Adipose tissue (tissue), 3 donors: Measurements from ENCODE around the gene KRT6C. TPM values are rescaled to one million over a fixed set of nuclear protein-coding genes. Genes with fewer than 3 reads are reported as not detected.
"Not testable (repeated sequence)": the region's sequence is repeated elsewhere in the genome, so short reads cannot be mapped to it uniquely, and the experiment has no call there.

Source experiments
- H3K27ac ChIP-seq: one replicate; pipeline ENCODE4 v1.5.1; 2013; ENCODE audit warnings: low read depth, low read length
- WGBS, 3 donors: extraction: QIAGEN DNeasy Blood & Tissue Kit; methylation state at CpG; one replicate each; pipeline ENCODE4 v1.1.7; 2013; 5-methylcytosine and 5-hydroxymethylcytosine counted together
- polyA plus RNA-seq, 3 donors: library from polyadenylated mRNA; stranded (reverse); fragments of 200-250 nt; gene quantifications; one replicate each; pipeline ENCODE4 v1.2.3, GENCODE V29; 2013
- donor health status: healthy with polysubstance abuse.
- donor health status: Bipolar disorder and iron deficiency.
- donor health status: healthy.

Gene KRT6C
- polyA plus RNA-seq, 3 donors: 0.56 TPM; not detected in 2

DNA sequence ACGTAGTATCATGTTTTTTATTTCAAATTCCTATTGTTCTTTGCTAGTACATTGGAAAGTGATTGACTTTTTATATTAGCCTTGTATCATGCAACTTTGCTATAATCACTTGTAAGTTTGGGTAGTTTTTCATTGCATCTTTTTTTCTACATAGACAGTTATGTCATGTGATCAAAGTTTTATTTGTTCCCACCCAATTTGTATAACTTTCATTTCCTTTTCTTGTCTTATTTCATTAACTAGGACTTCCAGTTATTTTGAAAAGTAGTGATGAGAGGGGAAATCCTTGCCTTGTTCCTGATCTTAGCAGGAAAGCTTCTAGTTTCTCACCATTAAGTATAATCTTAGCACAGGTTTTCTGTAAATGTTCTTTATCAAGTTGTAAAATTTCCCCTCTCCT lies 29.3 kb upstream of the KRT6C start:
- no peak overlapping the region for H3K27ac ChIP-seq
- 82 to 88% (median 85%) methylated on average over 1 of the region's 1 CpG for WGBS, 3 donors

DNA sequence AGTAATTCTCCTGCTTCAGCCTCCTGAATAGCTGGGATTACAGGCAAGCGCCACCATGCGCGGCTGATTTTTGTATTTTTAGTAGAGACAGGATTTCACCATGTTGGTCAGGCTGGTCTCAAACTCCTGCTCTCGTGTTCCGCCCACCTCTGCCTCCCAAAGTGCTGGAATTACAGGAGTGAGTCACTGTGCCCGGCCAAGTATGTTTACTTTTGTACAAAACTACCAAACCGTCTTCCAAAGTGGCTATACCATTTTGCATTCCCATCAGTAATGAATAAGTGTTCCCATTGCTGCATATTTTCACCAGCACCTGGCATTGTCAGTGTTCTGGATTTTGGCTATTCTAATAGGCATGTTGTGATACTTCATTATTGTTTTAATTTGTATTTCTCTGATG lies 27.9 kb upstream of the KRT6C start:
- 83 to 90% (median 89%) methylated on average over 7 of the region's 7 CpGs for WGBS, 3 donors
- H3K27ac ChIP-seq: no peak overlapping the region

DNA sequence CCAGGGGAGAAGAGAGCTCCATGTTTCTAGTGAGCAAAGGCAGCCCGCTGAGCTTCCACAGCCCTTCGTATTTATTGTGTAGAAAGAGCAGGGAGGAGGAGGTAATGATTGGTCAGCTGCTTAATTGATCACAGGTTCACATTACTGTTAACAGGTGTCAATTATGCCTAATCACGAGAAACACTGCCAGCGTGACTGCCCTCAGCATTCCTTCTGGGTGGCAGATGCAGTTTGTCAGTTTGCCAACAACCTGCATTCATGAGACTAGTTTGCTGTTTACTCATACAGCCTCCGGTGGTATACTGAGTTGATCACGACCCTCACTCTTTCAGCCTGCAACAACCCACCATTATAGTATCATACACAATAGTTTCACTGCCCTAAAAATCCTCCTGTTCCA lies 27.0 kb upstream of the KRT6C start:
- H3K27ac ChIP-seq: not testable (repeated sequence)
- 56 to 86% (median 85%) methylated on average over 6 of the region's 6 CpGs for WGBS, 3 donors

DNA sequence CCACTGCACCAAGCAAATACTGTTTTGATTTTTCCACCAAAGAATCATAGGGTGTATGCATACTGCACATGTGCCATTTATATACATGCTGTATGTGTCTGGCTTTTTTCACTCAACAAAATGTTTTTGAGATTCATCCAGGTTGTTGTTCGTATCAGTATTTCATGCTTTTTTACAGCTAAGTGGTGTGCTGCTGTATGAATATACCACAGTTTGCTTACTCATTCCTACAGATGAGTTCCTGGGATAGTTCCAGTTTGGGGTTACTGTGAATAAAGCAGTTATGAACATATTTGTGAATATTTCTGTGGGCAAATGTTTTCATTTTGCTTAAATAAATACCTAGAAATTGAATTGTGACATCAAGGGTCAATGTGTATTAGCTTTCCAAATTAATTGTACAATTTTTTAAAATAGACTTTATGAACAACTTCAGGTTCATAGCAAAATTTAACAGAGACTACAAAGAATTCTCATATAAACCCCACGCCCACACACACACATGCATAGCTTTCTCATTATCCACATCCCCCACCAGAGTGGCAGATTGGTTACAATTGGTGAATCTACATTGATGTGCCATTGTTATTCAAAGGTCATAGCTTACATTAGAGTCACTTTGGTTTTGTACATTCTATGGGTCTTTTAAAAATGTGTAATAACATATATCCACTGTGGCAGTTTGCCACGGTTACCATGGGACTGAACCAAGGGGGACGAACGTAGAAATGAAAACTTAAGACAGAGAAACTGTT lies 26.4 kb upstream of the KRT6C start:
- no peak overlapping the region for H3K27ac ChIP-seq
- WGBS, 3 donors: 82 to 84% (median 83%) methylated on average over 5 of the region's 5 CpGs

DNA sequence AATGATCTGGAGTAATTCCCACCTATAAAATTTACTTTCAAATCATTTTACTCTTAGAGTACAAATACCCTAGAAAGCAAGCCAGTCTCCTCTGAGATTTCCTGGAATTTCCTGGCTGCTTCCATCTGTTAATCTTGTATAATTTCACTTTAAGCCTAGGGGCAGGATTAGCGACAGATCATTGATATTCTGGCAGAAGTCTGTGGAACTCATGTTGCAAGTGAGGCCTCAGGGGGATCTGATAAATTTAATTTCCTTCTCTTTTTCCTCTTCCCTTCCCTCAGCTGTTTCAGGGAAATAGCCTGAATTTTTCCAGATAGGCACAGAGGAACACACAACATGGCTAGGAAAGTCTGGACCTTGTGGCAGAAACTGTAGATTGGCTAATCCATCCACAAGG lies 25.3 kb upstream of the KRT6C start:
- H3K27ac ChIP-seq: no peak overlapping the region
- WGBS, 3 donors: 47 to 83% (median 58%) methylated on average over 1 of the region's 1 CpG

DNA sequence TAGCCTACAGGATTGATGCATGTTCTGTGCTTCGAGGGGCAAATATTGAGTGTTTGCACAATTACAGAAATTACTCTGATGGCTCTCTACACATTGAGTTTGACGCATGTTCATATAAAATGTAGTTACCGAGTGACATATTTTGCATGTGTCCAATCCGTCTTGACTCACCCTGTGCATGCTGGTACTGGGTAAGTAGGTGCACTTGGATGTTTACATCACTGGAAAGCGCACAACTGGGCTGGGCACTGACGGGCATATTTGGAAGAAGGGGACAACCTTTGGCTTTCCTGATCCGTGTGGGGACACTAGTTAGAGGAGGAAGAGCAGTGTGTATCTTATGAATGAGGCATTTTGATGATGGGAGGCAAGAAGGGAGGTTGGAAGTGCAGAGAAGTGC lies 24.4 kb upstream of the KRT6C start:
- 80 to 90% (median 87%) methylated on average over 7 of the region's 7 CpGs for whole genome bisulfite sequencing, 3 donors
- H3K27ac ChIP-seq: no peak overlapping the region

DNA sequence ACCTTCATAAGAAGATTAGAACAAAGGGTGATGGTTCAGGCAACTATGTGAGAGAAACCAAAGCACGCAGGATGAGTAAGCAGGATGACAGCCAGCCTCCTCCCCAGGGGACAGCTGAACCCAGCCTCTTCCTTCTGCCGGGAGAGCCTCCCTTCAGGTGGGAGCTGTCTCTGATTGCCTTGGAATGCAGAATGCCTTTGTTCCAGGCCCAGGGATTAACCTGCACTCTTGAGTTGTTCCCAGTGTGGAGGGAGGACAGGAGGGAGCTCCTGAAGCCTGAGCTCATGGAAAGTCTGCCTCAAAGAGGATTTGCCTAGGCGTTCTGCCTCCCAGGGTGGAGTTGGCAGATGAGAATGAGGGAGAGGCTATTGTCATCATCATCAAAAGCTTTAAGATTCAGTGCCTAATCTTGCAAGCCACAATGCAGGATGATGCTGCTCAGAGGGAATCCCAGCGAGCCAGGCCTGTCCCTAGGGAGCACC lies 23.0 kb upstream of the KRT6C start:
- no peak overlapping the region for H3K27ac ChIP-seq
- WGBS, 3 donors: 54 to 81% (median 54%) methylated on average over 4 of the region's 4 CpGs

DNA sequence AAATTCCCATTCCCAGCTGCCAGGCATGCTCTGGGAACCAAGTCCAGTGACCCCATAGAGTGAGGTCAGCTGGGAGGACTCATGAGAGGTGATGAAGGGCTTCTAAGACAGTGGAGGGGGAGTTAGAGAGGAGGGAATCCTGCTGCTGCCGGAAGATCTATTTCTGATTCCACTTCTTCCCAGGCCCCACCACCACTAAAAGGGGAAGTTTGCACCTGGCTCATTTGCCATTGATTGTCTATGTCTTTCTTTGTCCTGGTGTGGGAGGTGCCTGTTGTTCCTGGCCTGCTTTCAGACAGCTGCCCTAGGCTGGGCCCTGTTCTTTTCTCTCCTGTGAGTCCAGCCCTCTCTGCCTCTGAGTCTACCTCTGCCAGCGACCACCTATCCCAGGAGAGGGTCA lies 22.4 kb upstream of the KRT6C start:
- WGBS, 3 donors: 44 to 70% (median 65%) methylated on average over 2 of the region's 2 CpGs
- H3K27ac ChIP-seq: no peak overlapping the region

DNA sequence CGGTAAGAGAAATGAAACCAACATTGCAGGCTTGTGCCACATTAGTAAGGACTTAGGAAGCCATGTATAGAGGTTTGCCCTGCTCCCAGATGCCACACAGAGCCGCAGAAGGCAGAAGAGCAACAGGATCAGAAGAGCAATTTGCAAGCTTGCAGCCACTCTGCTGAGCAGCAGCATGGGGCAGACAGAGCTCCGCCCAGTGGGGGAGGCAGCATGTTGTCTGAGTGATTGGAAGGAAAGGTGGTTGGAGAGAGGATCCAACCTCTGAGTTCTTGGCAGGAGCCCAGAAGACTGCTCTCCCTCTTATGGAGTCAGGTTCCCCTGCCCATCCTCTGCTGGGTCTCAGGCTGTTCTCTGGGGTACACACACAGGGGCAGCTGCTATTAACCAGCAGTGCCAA lies 21.8 kb upstream of the KRT6C start:
- no peak overlapping the region for H3K27ac ChIP-seq

DNA sequence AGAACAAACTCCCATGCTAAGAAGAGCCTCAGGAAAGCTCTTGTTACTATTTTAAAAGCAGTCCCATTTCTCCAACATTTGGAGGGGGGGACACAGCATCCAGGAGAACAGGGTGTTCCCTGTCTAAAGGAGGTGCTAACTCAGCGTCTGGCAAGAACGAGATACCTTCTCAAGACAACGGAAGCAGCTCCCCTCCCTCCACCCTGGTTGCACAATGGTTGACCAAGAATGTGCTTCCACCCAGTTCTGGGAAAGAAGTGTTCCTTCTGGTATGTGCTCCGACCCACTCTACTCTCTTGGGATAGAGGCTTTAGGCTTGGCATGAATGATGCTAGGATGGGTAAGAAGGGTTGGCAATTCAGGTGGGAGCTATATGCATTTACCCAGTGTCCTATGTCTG lies 20.9 kb upstream of the KRT6C start:
- no peak overlapping the region for H3K27ac ChIP-seq

More for the DNA sequence above, 21.8 kb upstream of the KRT6C start:
- 43 to 49% (median 47%) methylated on average over 3 of the region's 3 CpGs for WGBS, 3 donors

DNA sequence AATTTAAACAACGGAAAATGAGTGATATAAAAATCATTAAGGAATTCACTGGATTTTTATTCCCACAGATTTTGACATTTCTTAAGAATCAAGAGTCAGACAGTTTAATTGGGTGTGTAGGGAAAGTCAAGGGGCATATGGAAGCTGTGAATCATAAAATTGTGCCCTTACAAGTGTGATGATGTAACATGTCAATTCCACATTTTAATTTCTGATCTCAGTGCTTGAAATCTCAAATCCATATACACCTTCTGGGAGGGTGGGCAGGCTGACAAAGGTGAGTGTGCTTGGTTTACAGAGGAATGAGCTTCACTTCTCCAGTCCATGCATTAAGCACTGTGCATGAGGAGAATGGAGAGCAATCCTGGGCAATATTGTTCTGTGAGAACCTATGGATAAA lies 20.5 kb upstream of the KRT6C start:
- WGBS, 3 donors: 80 to 90% (median 88%) methylated on average over 1 of the region's 1 CpG
- no peak overlapping the region for H3K27ac ChIP-seq

More for the DNA sequence above, 20.9 kb upstream of the KRT6C start:
- 32 to 52% (median 35%) methylated on average over 4 of the region's 4 CpGs for WGBS, 3 donors

DNA sequence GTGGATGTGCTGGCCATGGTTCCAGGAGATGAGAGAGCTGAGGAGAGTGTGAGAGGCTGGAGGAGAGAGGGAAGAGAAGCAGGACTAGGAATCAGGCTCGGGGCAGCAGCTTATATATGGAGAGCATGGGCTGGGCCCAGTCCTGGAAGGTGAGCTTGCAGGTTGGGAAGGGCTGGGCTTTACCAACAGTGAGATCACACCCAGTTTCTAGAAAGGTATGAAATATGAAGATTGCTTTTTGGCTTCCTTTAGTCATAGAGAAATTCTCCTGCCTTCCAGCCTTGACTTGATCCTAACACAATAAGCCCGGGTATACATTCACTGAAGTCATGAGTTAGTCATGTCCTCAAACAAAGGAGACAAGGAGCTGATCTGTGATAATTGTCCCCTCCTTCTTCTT lies 19.6 kb upstream of the KRT6C start, which contains the start of gene KRT6A:
Gene KRT6A, minus strand, starts transcription at position 86 of the 400 bp plus-strand sequence. Its CDS starts 69 bp downstream, at position 17.
- 82 to 90% (median 89%) methylated on average over 2 of the region's 2 CpGs for WGBS, 3 donors

DNA sequence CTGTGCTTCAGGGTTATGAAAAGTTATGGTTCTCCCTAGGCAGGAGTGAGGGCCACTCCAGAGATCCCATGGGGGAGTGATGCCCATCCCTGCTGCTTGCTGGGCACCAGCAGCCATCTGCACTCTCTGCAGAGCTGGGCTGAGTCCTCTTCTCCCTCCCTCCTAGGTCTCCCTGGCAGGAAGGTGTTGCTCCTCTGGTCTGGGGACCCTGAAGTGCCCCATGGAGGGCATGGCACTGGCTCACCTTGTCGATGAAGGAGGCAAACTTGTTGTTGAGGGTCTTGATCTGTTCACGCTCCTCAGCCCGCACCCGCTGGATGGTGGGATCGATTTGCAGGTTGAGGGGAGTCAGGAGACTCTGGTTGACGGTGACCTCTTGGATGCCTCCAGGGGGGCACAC lies 18.8 kb upstream of the KRT6C start:
- WGBS, 3 donors: 86 to 92% (median 91%) methylated on average over 6 of the region's 6 CpGs
- H3K27ac ChIP-seq: not testable (repeated sequence)

More for the DNA sequence above, 19.6 kb upstream of the KRT6C start, which contains the start of gene KRT6A:
- H3K27ac ChIP-seq: no peak within 1 kb of the TSS

DNA sequence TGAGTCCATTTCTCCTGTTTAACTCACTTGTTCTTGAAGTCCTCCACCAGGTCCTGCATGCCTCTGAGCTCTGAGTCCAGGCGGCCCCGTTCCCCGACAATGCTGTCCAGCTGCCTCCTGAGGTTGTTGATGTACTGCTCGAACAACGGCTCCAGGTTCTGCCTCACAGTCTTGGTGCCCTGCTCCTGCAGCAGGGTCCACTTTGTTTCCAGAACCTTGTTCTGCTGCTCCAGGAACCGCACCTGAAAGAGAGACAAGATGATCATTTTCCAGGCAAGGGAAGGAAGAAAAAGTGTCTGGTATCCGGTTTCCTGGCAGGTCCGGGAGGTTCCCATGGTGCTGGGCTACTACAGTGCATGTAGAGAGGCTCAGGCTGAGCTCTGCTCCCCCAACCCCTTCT lies 17.9 kb upstream of the KRT6C start:
- not testable (repeated sequence) for H3K27ac ChIP-seq
- 82 to 89% (median 88%) methylated on average over 8 of the region's 8 CpGs for WGBS, 3 donors

DNA sequence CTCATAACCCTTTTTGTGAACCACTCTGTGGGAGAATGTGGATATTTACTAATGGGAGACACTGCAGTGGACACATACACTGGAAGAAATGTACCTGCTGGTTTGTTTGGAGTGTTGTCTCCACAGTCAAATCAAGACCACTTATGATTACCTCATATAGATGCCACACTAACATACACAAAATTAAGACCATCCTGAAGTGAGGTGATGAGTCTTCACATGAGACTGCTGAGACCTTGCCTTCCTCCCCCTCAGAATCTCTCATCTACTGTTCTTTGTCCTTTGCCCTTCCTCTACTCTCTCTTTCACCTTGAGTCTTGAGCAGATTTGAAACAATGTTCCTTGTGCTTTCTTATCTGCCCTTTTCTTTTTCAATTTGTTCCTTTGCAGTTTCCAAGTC lies 15.1 kb upstream of the KRT6C start:
- H3K27ac ChIP-seq: no peak overlapping the region

DNA sequence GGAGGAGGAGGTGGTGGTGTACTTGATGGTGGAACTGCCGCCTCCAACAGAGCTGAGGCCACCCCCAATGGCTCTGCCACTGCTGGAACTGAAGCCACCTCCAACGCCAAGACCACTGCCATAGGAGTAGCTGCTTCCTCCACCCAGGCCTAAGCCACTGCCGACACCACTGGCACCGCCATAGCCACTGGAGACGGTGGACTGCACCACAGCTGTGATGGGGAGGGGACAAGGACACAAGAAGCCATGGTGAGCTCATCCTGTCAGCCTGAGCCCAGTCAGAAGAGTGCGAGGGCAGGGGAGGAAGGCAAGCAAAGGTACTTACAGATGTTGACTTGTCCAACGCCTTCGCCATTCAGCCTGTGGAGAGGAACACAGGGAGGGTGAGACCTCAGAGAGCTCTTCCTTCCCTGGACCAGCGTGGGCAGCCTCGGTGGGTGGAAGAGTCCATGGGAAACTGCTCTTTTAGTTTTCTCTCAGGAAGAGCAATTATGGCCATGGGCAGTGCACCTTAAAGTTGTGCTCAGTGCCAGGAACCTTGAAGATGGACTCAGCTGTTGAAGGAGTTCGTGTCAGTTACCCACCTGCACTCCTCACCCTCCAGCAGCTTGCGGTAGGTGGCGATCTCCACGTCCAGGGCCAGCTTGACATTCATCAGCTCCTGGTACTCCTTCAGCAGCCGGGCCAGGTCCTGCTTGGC lies 14.3 kb upstream of the KRT6C start:
- not testable (repeated sequence) for H3K27ac ChIP-seq
- 82 to 85% (median 83%) methylated on average over 13 to 14 of the region's 15 CpGs for WGBS, 3 donors

DNA sequence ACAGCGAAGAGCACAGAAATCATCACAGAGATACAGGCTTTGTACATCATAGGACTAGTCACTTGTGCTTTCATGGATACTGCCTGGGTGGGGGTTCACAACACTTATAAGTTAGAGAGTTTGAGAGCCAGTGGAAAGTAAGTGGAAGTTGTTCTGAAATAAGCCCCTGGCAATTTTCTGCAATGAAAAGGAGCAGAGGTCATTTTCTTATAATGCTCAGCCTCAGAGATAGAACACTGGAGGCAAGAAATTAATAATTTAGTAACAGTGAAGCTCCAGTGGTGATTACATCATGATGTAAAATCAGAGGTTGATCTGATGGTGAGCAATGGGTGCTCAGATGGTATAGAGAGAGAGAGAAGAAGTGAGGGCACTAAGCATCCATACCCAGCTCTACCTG lies 13.6 kb upstream of the KRT6C start:
- H3K27ac ChIP-seq: no peak overlapping the region
- WGBS, 3 donors: 0 to 59% (median 47%) methylated on average over 1 of the region's 1 CpG

DNA sequence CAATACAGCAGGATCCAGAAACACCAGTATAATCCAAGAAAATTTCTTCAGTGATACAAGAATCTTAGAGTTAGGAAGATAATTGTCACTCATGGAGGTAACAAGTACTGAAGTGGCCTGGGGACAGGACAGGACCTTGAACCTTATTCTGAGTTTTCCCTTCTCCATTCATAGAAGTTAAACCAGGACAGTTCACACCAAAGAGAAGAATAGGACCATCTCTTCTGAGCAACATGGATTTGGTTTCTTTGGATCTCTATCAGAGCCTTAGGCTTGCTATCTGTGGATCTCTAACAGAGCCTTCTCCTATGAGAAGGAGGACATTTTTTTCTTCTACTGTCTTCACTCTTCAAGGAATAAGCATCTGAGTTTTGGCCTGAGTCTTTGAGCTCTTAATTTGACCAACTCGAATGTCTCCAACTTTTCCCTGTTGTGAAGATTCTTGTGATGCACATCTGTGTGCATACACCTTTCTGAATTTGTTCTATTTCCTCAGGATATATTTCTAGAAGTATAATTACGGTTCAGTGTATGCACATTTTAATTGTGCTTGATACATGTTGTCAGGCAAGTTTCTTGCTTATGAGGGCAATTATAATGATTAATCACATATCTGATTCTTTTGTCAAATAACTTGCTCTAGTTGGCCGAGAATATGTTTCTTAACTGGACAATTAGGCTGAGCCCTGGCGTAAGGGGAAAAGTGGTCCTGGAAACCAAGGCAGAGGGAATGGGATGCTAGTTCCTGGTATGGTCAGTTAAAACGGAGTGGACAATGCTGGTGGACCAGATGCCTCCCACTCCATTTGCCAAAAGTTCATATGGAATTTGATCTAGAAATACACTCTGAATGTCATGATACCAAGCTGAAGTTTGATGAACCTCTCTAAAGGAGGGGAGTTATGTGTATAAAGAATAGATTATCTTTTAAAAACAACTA lies 12.8 kb upstream of the KRT6C start:
- WGBS, 3 donors: 65 to 90% (median 88%) methylated on average over 5 of the region's 5 CpGs
- H3K27ac ChIP-seq: no peak overlapping the region

DNA sequence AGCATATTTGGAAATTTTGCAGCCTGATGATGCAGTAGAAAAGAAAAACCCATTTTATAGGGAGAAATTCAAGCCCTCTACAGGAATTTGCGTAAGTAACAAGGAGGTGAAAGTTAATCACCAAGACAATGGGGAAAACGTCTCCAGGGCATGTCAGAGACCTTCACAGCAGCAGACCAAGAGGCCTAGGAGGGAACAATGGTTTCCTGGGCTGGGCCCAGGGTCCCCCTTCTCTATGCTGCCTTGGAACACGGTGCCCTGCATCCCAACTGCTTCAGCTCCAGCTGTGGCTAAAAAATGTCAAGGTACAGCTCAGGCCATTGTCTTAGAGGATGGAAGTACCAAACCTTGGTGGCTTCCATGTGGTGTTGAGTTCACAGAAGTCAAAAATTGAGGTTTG lies 6.5 kb upstream of the KRT6C start:
- 61 to 67% (median 66%) methylated on average over 3 of the region's 3 CpGs for WGBS, 3 donors

More for the DNA sequence above, 6.5 kb upstream of the KRT6C start:
- H3K27ac ChIP-seq: no peak overlapping the region
